ENCODE measurements around the gene CEP41.

The CEP41 gene

DNA sequence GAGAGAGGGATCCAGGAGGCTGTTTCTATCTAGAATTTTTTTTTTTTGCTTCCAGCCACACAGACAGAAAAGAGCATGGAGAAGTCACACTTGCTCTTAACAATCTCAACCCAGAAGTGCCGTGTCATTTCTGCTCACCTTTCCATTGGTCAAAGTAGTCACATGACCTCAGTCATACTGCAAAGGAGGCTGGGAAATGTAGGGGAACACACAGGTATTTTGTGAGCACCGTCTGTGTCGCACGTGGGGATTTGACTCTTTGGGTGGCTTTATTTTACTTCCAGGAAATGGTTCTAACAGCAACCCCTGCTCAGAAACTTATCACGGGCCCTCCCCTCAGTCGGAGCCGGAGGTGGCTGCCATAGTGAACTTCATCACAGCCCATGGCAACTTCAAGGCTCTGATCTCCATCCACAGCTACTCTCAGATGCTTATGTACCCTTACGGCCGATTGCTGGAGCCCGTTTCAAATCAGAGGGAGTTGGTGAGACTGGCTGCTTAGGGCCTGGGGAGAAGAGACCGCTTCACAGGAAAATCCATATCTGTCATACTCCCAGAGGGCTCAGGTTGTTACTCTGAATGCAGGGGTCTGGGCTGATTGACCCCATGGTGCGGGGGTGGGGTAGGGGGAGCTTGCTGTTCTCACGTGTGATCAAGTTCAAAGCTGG, 73.6 kb downstream of the CEP41 start:
- no peak for DNase-seq

DNA sequence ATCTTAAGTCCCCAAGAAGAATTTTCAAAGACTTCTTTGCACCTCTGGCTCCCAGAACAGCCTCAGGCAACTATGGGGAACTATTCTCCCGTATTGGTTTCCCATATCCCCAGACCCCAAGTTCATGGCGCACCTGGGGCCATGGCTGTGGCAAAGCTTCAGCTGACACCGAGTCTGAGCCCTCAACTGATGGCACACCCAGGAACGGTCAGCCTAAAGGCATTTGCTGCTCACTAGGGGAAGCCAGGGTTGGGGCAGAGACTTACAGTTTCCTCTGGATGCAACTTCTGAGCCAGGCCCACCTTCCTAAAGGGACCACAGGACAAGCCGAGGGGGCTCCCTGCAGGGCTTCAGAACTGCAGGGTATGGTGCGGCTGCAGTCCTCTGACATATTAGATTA, 74.3 kb downstream of the CEP41 start:
- no peak for DNase-seq

DNA sequence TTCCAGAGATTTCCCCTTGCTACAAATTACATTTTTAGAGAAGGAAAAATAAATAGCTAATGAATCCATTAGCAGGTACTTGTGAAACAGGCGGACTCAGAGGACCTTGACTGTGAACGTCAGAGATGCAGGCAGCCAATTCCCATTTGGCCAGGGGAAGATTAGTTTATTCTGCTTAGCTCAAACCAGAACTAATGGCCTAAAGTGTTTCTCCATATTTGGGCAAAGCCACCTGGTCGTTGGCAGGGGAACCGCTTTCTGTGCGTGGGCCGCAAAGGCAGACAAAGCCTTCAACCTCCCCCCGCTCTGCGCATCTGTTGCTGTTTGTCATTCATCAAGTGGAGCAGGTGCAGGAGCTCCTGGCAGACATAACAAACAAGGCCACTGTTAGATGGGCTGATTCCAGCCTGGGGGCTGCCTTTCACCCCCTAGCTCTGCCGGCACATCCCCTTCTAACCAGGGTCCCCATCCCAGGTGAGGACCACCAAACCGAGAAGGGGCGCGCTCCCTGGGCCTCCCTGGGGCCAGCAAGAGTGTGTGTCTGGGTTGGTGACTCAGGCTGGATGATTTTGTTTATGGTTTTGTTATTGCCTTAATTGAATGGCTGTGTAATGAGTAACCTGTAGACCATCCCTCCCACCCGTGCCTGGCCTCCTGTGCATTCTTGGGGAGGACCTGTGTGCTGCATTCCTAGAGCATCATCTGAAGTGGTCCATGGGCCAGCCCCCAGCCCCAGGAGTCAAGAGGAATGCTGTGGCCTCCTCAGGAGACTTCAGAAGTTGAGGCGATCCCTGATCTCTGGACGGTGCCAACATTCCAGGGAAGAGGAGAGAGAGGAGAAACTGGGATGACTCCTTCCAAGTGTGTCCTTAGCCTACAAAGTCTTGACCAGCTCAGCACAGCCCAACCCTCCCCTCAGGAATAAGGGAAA, 75.0 kb downstream of the CEP41 start:
- peak; percentile 76 to 89 for DNase-seq

DNA sequence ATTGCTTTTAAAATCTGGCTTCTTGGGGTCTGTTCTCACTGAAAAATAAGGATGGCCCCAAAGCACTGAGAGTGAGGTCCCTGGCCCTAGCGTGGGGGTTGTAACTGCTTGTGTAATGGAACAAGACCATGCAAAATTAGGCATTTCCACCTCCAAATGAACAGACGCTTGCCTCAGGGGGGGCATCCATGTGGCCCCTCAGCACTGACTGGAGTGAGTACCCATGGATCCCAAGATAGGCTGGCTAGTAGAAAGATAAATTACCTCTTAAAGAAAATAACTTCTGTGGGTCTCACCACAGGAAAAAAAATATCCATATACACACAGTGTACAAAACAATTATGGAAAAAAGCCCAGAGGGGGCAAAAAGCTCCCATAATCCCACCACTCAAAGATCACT, 75.7 kb downstream of the CEP41 start:
- DNase-seq, result no peak

DNA sequence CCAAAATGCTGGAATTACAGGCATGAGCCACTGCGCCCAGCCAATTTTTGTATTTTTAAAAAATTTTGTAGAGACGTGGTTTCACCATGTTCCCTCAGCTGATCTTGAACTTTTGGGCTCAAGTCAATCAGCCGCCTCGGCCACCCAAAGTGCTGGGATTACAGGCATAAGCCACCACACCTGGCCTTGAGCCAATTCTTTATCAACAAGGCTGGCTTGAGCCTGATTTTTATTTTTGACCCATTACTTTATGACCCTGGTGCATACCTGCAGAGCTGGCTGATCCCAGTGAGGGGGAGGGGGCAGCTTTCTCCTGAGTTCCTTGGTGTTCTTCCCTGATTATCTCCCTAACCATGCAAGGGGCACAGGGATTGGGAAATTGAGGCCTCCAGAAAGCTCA, 76.4 kb downstream of the CEP41 start:
- no peak for DNase-seq

DNA sequence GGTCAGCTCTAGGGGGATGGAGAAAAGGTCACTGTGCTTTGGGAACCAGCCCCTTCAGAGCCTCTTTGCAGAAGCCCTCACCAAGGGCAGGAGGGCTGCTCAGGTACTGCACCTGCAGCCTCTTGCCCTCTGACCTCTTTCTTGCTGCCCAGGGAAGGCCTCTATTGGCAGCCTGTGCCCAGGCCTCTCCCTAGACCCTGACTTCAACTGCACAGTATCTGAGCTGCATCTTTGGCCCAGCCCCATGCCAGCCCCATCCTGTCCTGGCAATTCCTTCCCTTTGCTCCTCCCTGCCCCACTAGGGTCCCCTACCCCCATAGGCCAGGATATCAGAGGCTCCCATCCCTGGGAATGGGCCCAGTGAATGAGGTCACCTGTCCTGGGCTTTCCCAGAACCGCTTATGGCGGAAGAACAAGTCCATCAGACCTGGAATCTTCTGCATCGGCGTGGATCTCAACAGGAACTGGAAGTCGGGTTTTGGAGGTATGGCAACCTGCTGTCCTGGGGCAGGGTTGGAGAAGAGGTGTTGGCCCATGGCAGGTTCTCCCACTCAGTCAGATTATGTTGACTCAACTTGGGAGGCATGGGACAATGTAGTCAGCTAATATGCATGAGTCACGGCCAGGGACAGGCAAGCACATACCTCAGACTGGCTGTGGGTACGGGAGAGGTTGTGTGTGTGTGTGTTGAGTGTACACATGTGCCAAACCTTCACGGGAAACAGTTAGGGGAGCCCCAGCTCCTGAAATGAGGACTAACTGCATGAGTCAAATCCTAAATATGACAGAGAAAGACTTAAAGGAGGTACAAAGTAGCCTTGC, 77.6 kb downstream of the CEP41 start:
- DNase-seq, result peak in 1 of 2 experiments; percentile 1

DNA sequence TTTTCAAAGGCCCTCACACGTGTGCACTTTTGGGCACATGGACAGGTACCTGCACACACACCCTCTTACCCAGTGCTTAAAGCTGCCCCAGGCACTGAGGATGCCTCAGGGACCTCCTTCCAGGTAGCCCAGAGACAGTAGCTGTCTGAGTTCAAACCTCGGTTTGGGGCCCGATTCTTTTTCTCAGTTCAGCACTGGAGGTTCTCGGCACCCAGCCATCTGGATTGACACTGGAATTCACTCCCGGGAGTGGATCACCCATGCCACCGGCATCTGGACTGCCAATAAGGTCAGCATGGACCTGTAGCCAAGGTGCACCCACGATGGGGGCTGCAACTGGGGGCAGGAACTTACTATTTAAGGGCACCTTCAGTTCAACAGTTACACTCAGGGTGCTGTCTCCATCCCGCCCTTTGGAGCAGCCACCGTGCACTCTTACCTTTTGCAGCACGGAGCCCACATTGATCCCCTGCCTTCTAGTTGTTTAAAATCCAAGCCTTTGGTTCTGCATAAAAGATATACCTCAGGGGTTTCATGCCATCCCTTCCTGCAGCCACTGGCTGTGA, 78.5 kb downstream of the CEP41 start:
- DNase-seq, result no peak

DNA sequence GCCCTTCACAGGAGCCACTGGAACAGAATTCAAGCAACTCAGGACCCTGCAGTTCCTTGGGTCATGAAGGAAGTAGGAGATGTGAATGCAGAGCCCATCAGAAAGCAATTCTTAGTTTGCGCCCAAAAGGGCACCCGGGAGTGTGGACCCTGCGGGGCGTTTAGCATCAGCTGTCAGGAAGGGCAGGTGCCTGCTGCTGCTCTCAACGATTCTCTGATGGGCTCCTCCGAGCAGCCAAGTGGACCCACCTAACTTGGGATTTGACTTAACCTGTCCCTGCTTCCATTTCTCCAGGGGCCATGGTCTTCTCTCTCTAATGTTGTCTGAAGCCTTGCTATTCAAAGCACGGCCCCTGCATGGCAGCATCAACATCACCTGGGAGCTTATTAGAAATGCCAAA, 79.1 kb downstream of the CEP41 start:
- DNase-seq, result no peak

DNA sequence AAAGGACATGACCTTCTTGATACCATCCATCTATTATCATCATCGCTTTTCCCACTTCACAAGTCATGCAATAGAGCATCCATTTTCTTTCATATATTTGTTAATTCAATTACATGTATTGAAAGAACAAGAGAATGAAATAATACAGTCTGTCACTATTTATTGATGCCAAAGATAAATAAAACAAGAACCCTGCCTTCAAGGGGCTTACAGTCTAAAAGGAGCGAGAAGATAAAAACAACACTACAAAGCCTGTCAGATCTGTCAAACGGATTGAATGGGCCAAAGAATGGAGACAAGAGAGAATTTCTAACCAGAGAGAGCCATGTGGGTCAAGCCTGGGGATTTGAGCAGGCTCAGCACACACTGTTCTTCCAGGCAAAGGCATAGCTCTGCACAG, 80.3 kb downstream of the CEP41 start:
- no peak for DNase-seq

DNA sequence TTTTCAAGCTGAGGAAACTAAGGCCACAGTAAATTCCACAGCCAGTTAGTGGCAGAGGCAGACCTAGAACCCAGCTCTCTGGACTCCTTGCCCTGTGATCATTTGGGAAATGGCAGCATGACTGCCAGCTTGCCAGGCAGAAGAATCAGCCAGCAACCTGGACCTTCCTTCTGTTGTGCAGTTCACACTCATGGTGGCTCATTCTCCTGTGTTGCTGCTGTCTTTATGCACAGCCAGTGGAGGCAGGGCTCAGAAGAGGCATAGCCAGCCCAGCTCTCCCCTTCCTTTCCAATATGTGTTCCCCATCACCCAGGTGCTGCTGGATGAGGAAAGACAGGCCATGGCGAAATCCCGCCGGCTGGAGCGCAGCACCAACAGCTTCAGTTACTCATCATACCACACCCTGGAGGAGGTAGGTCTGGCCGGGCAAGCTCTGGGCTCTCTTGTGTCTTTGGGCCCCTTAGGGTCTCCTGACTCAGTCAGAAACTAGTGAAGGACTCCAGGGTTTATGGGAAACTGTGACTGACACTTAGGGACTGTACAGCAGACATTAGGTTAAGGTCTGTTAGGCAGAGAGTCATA, 81.4 kb downstream of the CEP41 start:
- no peak for DNase-seq

DNA sequence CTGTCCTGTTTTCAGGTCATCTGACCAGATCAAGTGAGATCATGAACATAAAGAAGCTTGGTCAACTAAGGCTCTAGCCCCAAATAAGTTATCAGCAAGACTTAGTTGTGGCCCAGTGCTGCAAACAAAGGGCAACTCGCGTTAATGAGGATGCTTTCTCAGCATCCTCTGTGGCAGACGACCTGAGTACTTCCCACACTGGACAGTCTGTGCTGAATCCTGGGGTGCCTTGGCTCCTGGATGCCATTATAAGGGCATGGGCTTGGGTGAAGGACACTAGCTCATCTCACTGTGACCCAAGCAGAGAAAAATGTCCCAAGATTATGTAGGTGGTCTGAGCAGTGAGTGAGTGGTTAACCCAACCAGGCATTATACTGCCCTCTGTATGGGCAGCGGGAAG, 82.3 kb downstream of the CEP41 start:
- no peak for DNase-seq

DNA sequence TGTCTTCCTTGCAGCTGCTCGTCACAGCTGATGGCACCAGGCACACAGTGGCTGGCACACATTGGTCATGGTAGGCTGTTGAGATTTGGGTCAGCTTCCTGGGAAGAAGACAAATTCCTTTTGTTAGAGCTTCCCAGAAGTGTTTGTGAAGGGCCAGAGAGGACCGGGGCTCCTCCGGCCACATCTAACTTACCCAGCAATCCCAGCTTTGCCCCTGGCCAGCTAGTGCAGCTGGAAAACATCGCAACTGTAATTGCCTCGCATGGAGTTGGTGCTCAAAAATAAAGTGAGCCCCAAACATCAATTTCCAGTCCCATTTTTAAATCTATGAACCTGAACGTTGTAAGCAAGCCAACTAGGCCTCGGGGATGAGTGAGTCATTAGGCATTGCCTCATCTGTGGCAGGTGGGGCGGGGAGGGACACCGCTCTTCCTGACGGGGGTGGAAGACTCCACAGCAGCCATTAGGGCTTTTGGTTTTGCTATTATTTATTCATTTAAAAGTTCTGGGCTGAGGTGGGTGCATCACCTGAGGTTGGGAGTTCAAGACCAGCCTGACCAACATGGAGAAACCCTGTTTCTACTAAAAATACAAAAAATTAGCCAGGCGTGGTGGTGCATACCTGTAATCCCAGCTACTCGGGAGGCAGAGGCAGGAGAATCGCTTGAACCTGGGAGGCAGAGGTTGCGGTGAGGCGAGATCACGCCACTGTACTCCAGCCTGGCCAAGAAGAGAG, 83.8 kb downstream of the CEP41 start:
- peak in 1 of 2 experiments; percentile 29 for DNase-seq

DNA sequence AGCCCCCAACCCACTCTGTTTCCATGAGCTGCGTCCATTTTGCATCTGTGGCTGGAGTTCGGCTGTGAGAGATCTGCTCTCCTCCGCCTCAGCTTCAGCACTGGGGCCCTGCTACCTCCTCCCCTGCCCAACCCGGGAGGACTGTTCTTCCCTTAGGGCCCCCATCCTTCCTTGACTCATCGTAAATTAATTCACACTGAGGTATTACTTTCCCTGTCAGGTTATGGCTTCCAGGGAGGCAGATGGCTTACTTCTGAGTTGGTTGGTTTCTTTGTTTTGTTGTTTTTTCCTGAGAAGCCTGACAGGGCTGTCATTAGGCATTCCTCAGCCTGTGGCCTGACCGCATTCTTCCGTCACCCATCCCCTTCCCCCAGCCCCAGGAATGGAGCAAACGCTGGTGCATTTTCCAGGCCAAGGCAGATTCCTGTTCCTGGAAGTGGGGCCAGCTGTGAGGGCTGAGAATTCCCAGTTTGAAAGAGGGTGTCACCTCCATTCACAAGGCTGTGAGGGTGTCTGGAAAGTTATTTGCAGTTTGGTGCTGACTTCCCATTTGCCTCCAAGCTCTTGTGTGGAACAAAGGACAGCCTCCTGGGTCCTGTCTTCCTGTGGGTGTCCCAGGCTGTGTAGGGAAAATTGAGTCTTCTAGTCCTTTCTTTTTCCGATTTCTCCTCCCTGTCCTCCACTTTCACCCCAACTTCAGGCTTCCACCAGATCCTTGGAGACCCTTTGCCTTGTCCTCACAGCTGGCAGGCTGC, 84.5 kb downstream of the CEP41 start:
- DNase-seq, result peak in 1 of 2 experiments; percentile 4

DNA sequence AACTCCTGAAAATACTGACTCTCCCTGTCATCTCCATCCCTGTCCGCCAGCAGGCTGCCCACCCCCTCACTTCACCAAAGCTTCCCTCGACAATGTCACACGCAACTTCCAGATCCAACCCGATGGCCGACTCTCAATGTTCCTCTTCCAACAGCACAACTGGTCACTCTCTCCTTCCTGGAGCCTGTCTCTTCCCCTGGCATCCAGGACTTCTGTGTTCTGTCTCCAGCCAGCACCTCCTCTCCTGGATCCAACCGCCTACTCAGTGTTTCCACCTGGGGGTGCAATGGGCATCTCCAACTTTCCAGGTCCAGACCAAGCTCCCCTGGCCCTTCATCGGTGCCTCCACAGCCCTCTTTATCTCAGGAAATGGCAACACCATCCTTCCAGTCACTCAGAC, 87.6 kb downstream of the CEP41 start:
- DNase-seq, result no peak

DNA sequence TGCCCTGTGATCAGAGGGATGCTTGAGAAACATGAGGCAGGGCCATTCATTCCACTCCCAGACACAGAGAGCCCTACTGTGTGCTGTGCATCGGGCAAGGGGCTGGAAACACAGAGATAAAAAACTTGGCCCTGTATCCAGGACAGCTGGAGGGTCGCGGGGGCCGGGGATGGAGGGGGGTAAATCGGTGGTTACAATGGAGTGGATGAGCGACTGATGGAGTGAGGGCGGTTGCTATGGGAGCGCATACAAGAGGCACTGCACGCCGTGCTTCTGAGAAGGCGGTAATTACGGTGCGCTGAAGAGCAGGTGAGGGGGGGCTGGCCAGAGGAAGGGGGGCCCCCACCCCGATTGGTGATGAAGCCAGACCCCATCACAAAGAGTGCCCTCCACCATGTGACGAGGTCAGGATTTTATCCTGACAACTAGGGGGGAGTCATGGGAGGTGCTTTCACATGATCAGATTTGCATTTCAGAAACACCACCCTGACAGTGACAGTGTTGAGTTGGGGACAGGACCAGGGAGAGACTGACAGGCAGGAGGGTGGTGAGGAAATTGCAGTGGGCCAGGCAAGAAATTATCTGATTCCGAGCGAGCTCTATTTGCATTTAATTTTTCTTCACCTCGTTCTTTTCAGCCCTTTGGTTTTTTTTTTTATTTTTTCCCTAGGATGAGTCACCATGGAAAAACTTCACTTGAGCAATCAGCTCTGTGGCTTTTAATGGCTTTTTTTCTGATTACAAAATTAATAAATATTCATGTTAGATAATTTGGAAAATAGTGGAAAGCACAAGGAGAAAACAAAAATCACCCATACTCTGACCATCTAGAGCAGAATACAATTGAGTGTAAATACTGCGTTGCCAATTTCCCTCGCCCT, 88.4 kb downstream of the CEP41 start:
- DNase-seq, result no peak

DNA sequence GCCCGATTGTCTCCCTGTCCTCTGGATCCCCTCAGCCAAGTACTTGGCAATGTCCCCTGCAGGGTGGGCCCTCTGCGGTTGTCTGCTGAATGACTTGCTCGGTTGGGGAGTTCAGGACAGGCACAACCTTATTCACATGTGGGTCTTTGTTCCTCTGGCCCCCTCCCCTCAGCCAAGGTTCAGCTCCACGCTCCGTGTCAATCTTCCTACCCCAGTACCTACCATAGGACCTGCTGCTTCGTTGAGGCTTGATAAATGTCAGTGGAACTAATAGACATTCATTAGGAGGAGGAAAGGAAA, 89.1 kb downstream of the CEP41 start:
- DNase-seq, result no peak

DNA sequence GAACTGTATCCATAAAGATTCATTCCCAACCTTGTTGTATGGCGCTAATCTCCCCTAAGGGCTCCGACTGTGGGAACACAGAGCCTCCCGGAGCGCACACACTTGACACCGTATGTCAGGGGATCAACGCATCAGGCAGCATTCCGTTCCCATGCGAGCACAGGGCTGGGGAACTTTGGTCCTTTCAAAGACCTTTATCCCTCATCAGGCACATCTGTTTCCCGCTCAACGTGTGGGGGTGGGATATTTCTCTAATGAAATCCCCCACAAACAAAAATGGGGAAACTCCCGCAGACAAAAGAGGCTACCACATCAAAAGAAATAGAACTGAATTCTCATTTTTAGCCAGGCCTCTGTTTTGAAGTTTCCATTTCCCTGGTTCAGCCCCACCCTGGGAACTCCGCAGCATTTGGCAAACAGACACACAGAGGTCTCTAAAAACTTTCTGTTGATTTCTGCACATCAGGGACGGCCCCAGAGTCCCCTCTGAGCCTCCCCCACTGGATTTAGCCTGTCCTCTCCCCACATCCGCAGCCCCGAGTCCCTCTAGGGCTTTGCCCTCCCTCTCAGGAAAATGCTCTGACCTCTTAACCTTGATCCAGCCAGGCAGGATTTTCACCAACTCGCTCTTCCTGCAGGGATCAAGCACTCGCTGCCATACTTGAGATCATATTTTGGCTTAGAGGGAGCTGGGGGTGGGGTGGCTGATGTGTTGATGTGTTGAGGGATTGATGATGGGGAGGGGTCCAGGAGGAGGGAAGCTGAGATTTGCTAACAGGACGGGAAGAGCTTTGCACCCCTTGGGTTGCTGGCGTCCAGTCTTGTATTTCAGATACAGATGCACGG, 89.6 kb downstream of the CEP41 start:
- no peak for DNase-seq

DNA sequence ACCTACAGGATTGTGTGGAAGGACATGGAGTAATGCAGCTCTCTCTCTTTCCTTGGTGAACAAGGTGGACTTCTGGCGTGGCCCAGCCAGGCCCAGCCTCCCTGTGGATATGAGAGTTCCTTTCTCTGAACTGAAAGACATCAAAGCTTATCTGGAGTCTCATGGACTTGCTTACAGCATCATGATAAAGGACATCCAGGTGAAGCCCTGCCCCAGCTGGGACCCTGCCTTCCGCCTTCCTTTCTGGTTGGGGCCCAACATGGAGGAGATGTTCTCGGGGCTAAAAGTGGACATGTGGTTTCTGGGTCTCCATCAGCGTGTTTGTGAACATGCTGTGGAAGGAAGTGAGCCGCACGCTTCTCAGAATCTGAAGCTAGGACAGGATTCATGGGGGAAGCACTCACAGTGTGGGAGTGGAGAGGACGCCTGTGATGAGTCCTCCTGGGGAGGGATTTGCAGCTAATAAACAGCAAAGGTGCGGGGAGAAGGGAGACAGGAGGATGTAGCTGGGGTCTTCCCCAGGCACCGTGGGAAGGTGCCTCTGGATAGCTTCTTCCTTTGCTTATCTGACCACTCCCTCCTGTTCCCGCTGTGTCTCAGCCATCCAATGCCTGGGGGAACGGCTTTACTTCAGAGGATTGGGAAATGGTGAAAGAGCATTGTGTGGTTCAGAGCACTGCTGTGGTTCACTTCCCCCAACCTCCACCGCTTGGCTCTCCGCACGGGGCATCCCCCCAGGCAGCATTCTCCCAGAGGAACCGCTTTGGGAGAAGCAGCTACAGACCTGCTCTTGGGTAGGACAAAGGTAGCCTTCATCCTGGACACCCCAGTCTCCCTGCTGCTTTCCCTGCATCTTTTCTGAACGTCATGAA, 90.7 kb downstream of the CEP41 start:
- no peak for DNase-seq

Data from NCI-H446 (cell line).